Skeletal muscle cell (primary cell): ENCODE data around the gene HAND1.

Experiments used
- DNase-seq: peaks from one replicate; pipeline ENCODE4 v3.0.0-alpha.2; 2010; ENCODE audit warnings: low read depth
- H3K4me3 ChIP-seq: 2 replicates; pipeline ENCODE4 v1.5.1; 2011; ENCODE audit warnings: low read depth, mild to moderate bottlenecking, control low read depth, low read length, moderate library complexity

The HAND1 gene

GRCh38 chr5:154481584-154482381, 3.8 kb upstream of the HAND1 start:
- DNase-seq: no peak
- H3K4me3 ChIP-seq: no peak overlapping the region

- DNase-seq: no peak
- no peak overlapping the region for H3K4me3 ChIP-seq
Observed at GRCh38 chr5:154480847-154481246, 2.8 kb upstream of the HAND1 start.

- DNase-seq: no peak
Observed at GRCh38 chr5:154479944-154480750, 2.1 kb upstream of the HAND1 start.

GRCh38 chr5:154479160-154479943, 1.3 kb upstream of the HAND1 start:
- no peak overlapping the region for H3K4me3 ChIP-seq
- DNase-seq: no peak

More at GRCh38 chr5:154479944-154480750, 2.1 kb upstream of the HAND1 start:
- no peak overlapping the region for H3K4me3 ChIP-seq

GRCh38 chr5:154478752-154479159, 729 bp upstream of the HAND1 start:
- no peak overlapping the region for H3K4me3 ChIP-seq
- no peak for DNase-seq

GRCh38 chr5:154477382-154478223, 424 bp downstream of the HAND1 start:
- H3K4me3 ChIP-seq: peak overlapping the region; percentile 23
- no peak for DNase-seq

- H3K4me3 ChIP-seq: no peak overlapping the region
- no peak for DNase-seq
Observed at GRCh38 chr5:154476354-154477205, 1.4 kb downstream of the HAND1 start.

- DNase-seq: no peak
- H3K4me3 ChIP-seq: no peak overlapping the region
Observed at GRCh38 chr5:154475591-154476353, 2.3 kb downstream of the HAND1 start.

- H3K4me3 ChIP-seq: no peak overlapping the region
- no peak for DNase-seq
Observed at GRCh38 chr5:154474396-154475334, 3.4 kb downstream of the HAND1 start.

- H3K4me3 ChIP-seq: no peak overlapping the region
- no peak for DNase-seq
Observed at GRCh38 chr5:154473581-154474283, 4.3 kb downstream of the HAND1 start.

- no peak overlapping the region for H3K4me3 ChIP-seq
- DNase-seq: no peak
Observed at GRCh38 chr5:154472871-154473580, 5.0 kb downstream of the HAND1 start.

GRCh38 chr5:154470947-154471870, 6.8 kb downstream of the HAND1 start:
- H3K4me3 ChIP-seq: no peak overlapping the region
- no peak for DNase-seq

GRCh38 chr5:154470137-154470536, 7.9 kb downstream of the HAND1 start:
- H3K4me3 ChIP-seq: no peak overlapping the region
- DNase-seq: no peak

GRCh38 chr5:154467655-154468354, 10.2 kb downstream of the HAND1 start:
- DNase-seq: no peak
- no peak overlapping the region for H3K4me3 ChIP-seq
